ENCODE measurements around the gene GALNS.

GALNS gene

GRCh38 chr16:88847654-88848053, 9.1 kb downstream of the GALNS start:
- Histone ChIP-seq H2AFZ (ENCODE audit: low read depth, low read length, severe bottlenecking) (no peak overlapping the region), H3K36me3 (ENCODE audit: low read length) (no peaks in the 10 kb centered on the region), H3F3A (ENCODE audit: insufficient read depth) (no peaks in the 10 kb centered on the region), H3K9ac (ENCODE audit: low read length) (no peak overlapping the region), H3K27me3 (ENCODE audit: low read length) (no peaks in the 10 kb centered on the region), H3K4me2 (ENCODE audit: low read depth, low read length, poor library complexity, severe bottlenecking) (no peak overlapping the region), H3K9me2 (replicated peaks; ENCODE audit: insufficient read depth, low read length) (no peaks in the 10 kb centered on the region), H3K9me3 (ENCODE audit: insufficient read depth, low read length) (no peaks in the 10 kb centered on the region), H3K4me3 (ENCODE audit: insufficient read depth, low read length, poor library complexity, severe bottlenecking) (no peak overlapping the region), H3K27ac (ENCODE audit: low read depth, low read length) (no peak overlapping the region), H3K79me2 (ENCODE audit: insufficient read depth, low read length) (no peaks in the 10 kb centered on the region), H4K20me1 (ENCODE audit: low read depth, low read length) (no peaks in the 10 kb centered on the region)
- TF ChIP-seq CTCF (IDR thresholded peaks at IDR 0.05; ENCODE audit: insufficient read depth, low read length, poor library complexity, severe bottlenecking), result no peak
- TF ChIP-seq EZH2phosphoT487 (conservative IDR thresholded peaks at IDR 0.05; ENCODE audit: low read length), result no peak

GRCh38 chr16:88846088-88846487, 10.7 kb downstream of the GALNS start:
- no peaks in the 10 kb centered on the region for H3K79me2 ChIP-seq (ENCODE audit: insufficient read depth, low read length)
- TF ChIP-seq CTCF (IDR thresholded peaks at IDR 0.05; ENCODE audit: insufficient read depth, low read length, poor library complexity, severe bottlenecking) (no peak), EZH2phosphoT487 (conservative IDR thresholded peaks at IDR 0.05; ENCODE audit: low read length) (no peak)
- no peak overlapping the region for H3K4me2 ChIP-seq (ENCODE audit: low read depth, low read length, poor library complexity, severe bottlenecking)
- H3F3A ChIP-seq (ENCODE audit: insufficient read depth), result no peaks in the 10 kb centered on the region
- H3K27ac ChIP-seq (ENCODE audit: low read depth, low read length), result no peak overlapping the region
- no peak overlapping the region for H2AFZ ChIP-seq (ENCODE audit: low read depth, low read length, severe bottlenecking)
- H3K9me2 ChIP-seq (replicated peaks; ENCODE audit: insufficient read depth, low read length), result no peaks in the 10 kb centered on the region
- no peak overlapping the region for H3K4me3 ChIP-seq (ENCODE audit: insufficient read depth, low read length, poor library complexity, severe bottlenecking)
- H3K36me3 ChIP-seq (ENCODE audit: low read length), result no peaks in the 10 kb centered on the region
- H3K9ac ChIP-seq (ENCODE audit: low read length), result no peak overlapping the region
- H3K27me3 ChIP-seq (ENCODE audit: low read length), result no peaks in the 10 kb centered on the region
- H3K9me3 ChIP-seq (ENCODE audit: insufficient read depth, low read length), result no peaks in the 10 kb centered on the region
- H4K20me1 ChIP-seq (ENCODE audit: low read depth, low read length), result no peaks in the 10 kb centered on the region

- no peak overlapping the region for H3K4me3 ChIP-seq (ENCODE audit: insufficient read depth, low read length, poor library complexity, severe bottlenecking)
- H3K4me2 ChIP-seq (ENCODE audit: low read depth, low read length, poor library complexity, severe bottlenecking), result no peak overlapping the region
- H3K9ac ChIP-seq (ENCODE audit: low read length), result no peak overlapping the region
- no peak overlapping the region for H2AFZ ChIP-seq (ENCODE audit: low read depth, low read length, severe bottlenecking)
- no peaks in the 10 kb centered on the region for H3K27me3 ChIP-seq (ENCODE audit: low read length)
- no peak overlapping the region for H3K27ac ChIP-seq (ENCODE audit: low read depth, low read length)
- no peaks in the 10 kb centered on the region for H3F3A ChIP-seq (ENCODE audit: insufficient read depth)
- TF ChIP-seq EZH2phosphoT487 (conservative IDR thresholded peaks at IDR 0.05; ENCODE audit: low read length) (no peak), CTCF (IDR thresholded peaks at IDR 0.05; ENCODE audit: insufficient read depth, low read length, poor library complexity, severe bottlenecking) (no peak)
- H3K9me3 ChIP-seq (ENCODE audit: insufficient read depth, low read length), result no peaks in the 10 kb centered on the region
- no peaks in the 10 kb centered on the region for H3K9me2 ChIP-seq (replicated peaks; ENCODE audit: insufficient read depth, low read length)
- H3K79me2 ChIP-seq (ENCODE audit: insufficient read depth, low read length), result no peaks in the 10 kb centered on the region
- H4K20me1 ChIP-seq (ENCODE audit: low read depth, low read length), result no peaks in the 10 kb centered on the region
- H3K36me3 ChIP-seq (ENCODE audit: low read length), result no peaks in the 10 kb centered on the region
Measured at GRCh38 chr16:88844419-88845036, 12.2 kb downstream of the GALNS start.

All from SU-DHL-6 (cell line).